IPS-18c (cell line): Measurements from ENCODE around the gene MSLN.
A peak's percentile ranks its signal among the peaks of the same experiment; 100 is the strongest.
"Not testable (repeated sequence)": the region's sequence is repeated elsewhere in the genome, so short reads cannot be mapped to it uniquely, and the experiment has no call there.

Source experiments
- H3K4me3 ChIP-seq: 2 replicates; pipeline ENCODE4 v1.7.0; 2013; ENCODE audit warnings: low read depth, mild to moderate bottlenecking, low read length, moderate library complexity; ENCODE audit not compliant: insufficient read depth
- H3K9me3 ChIP-seq: one replicate; pipeline ENCODE4 v1.6.1; 2013; ENCODE audit warnings: mild to moderate bottlenecking, low read length, moderate library complexity; ENCODE audit not compliant: control insufficient read depth, insufficient read depth

MSLN gene

GRCh38 chr16:730666-731509 lies 29.6 kb upstream of the MSLN start:
- Histone ChIP-seq H3K9me3 (no peaks in the 10 kb centered on the region), H3K4me3 (no peak overlapping the region)

- H3K9me3 ChIP-seq, result no peaks in the 10 kb centered on the region
- no peak overlapping the region for H3K4me3 ChIP-seq
Measured at GRCh38 chr16:732332-732731, 28.2 kb upstream of the MSLN start.

GRCh38 chr16:732936-733335 lies 27.6 kb upstream of the MSLN start:
- no peaks in the 10 kb centered on the region for H3K9me3 ChIP-seq
- H3K4me3 ChIP-seq, result no peak overlapping the region

- H3K4me3 ChIP-seq, result no peak overlapping the region
Measured at GRCh38 chr16:733382-734207, 26.9 kb upstream of the MSLN start.

GRCh38 chr16:734208-734980 lies 26.1 kb upstream of the MSLN start:
- no peaks in the 10 kb centered on the region for H3K9me3 ChIP-seq
- H3K4me3 ChIP-seq, result no peak overlapping the region

More at GRCh38 chr16:733382-734207, 26.9 kb upstream of the MSLN start:
- no peaks in the 10 kb centered on the region for H3K9me3 ChIP-seq

- Histone ChIP-seq H3K9me3 (no peaks in the 10 kb centered on the region), H3K4me3 (no peak overlapping the region)
Measured at GRCh38 chr16:734981-735881, 25.3 kb upstream of the MSLN start.

GRCh38 chr16:735982-736453 lies 24.5 kb upstream of the MSLN start:
- Histone ChIP-seq H3K9me3 (no peaks in the 10 kb centered on the region), H3K4me3 (no peak overlapping the region)

GRCh38 chr16:736936-737481 lies 23.5 kb upstream of the MSLN start:
- H3K9me3 ChIP-seq, result no peaks in the 10 kb centered on the region
- no peak overlapping the region for H3K4me3 ChIP-seq

GRCh38 chr16:739560-740458 lies 20.7 kb upstream of the MSLN start:
- H3K4me3 ChIP-seq, result peak overlapping the region; percentile 92
- no peaks in the 10 kb centered on the region for H3K9me3 ChIP-seq

GRCh38 chr16:740459-740763 lies 20.1 kb upstream of the MSLN start:
- peak overlapping the region; percentile 92 for H3K4me3 ChIP-seq
- H3K9me3 ChIP-seq, result no peaks in the 10 kb centered on the region

- Histone ChIP-seq H3K9me3 (no peaks in the 10 kb centered on the region), H3K4me3 (peak within 1 kb of the TSS; percentile 92)
Measured at GRCh38 chr16:740764-741505, 19.6 kb upstream of the MSLN start, which contains the start of gene CIAO3. CIAO3 (minus strand) TSS chr16:740997; CDS start chr16:740985, 12 bp downstream.

- Histone ChIP-seq H3K9me3 (no peaks in the 10 kb centered on the region), H3K4me3 (no peak overlapping the region)
Measured at GRCh38 chr16:741986-742629, 18.4 kb upstream of the MSLN start.

GRCh38 chr16:742894-743293 lies 17.6 kb upstream of the MSLN start:
- H3K4me3 ChIP-seq, H3K9me3 ChIP-seq: not testable (repeated sequence)

GRCh38 chr16:743794-744500 lies 16.6 kb upstream of the MSLN start:
- Histone ChIP-seq H3K4me3 (no peak overlapping the region), H3K9me3 (no peaks in the 10 kb centered on the region)
